Pancreas (tissue), 10 donors: ENCODE results near the gene FBXL17. TPM values are rescaled to one million over a fixed set of nuclear protein-coding genes. Genes with fewer than 3 reads are reported as not detected.

Source experiments
- ATAC-seq, 4 donors: fragments of 200-7000 bp; cut with Tn5 transposase; one replicate each; pipeline versions ENCODE4 v1.8.0 to v1.9.1; 2020; ENCODE audit warnings: mild to moderate bottlenecking in 4 of 4, moderate library complexity in 4 of 4
- DNase-seq, 6 donors: peaks; one replicate each; pipeline ENCODE4 v3.0.0-alpha.2; 2020
- FAIRE-seq: peaks from 2 replicates; lab custom pipeline; 2012; peaks lifted over from hg19 to GRCh38; lab: Jason Lieb, UNC
- H3K27ac ChIP-seq, 4 donors: fragments of 200-600 bp; sonication (generic); 1 replicate in 3 of 4; 2 replicates in 1 of 4; pipeline versions ENCODE4 v1.5.0 to v1.8.0; 2020
- H3K27me3 ChIP-seq, 4 donors: fragments of 200-600 bp; one replicate each; pipeline ENCODE4 v1.8.0; 2021
- H3K36me3 ChIP-seq, 3 donors: fragments of 200-600 bp; sonication (generic) in 1 of 3; one replicate each; pipeline versions ENCODE4 v1.5.0 to v1.8.0; 2020 to 2021
- H3K4me1 ChIP-seq, 3 donors: fragments of 200-600 bp; one replicate each; pipeline ENCODE4 v1.8.0; 2021
- H3K4me3 ChIP-seq, 4 donors: fragments of 200-600 bp; sonication (generic) in 2 of 4; one replicate each; pipeline versions ENCODE4 v1.5.0 to v1.8.0; 2020 to 2021
- H3K9me3 ChIP-seq, 4 donors: fragments of 200-600 bp; one replicate each; pipeline ENCODE4 v1.8.0; 2021
- CTCF ChIP-seq, 4 donors: fragments of 200-600 bp; sonication (generic) in 3 of 4; IDR thresholded peaks; one replicate each; pipeline versions ENCODE4 v1.5.0 to v1.8.0; 2021; ENCODE audit warnings: antibody characterized with exemption in 4 of 4
- WGBS, 2 donors: extraction: QIAGEN DNeasy Blood & Tissue Kit; methylation state at CpG; one replicate each; pipeline ENCODE4 v1.1.7; 2013; 5-methylcytosine and 5-hydroxymethylcytosine counted together
- intact Hi-C, 3 donors: fragments of 100-400 bp; cut with DNase I; formaldehyde crosslinking; loops; one replicate each; pipeline versions ENCODE4 v1.11.1 to v1.14.2; 2022
- polyA plus RNA-seq, 2 donors: library from polyadenylated mRNA; stranded (reverse); fragments of 200-250 nt; gene quantifications; one replicate each; pipeline ENCODE4 v1.2.3, GENCODE V29; 2013
- total RNA-seq, 6 donors: library from RNA; stranded (reverse); fragmentation: NEBNext Ultra II Directional in 4 of 6; extraction: Animal tissue kit (Norgen Biotek cat#: 25700) in 4 of 6; gene quantifications; one replicate each; pipeline versions ENCODE4 v1.2.1 to v1.2.4, GENCODE V29; 2021 to 2023
- donor health status: healthy with polysubstance abuse.
- donor health status: DM: no; HTN: no; CAD: no; lungs with moderate emphysema.
- donor health status: DM: no; HTN: no; CAD: no.
- donor health status: control.
- donor health status: control.
- donor health status: Bipolar disorder and iron deficiency.
- donor health status: DM: yes; HTN: yes; CAD: no.
- donor health status: DM: no; HTN: no; CAD: no.
- donor health status: DM: no; HTN: no; CAD: no.
- donor health status: DM: yes; HTN: yes; CAD: no.

Gene FBXL17
- total and polyA plus RNA-seq, 8 donors: 4.2 to 11.1 (median 7.3) TPM

GRCh38 chr5:108064302-108064701 is 317.6 kb downstream of the FBXL17 start:
- ATAC-seq (no peak), FAIRE-seq (no peak), DNase-seq (no peak)
- intact Hi-C loops: no loop called here
- Histone ChIP-seq H3K36me3 (no peaks in the 10 kb centered on the region), H3K27ac (no peak overlapping the region), H3K9me3 (no peaks in the 10 kb centered on the region), H3K4me1 (no peaks in the 10 kb centered on the region), H3K27me3 (no peaks in the 10 kb centered on the region), H3K4me3 (no peak overlapping the region)
- no peak for TF ChIP-seq CTCF (IDR thresholded peaks at IDR 0.05)

- Histone ChIP-seq H3K27me3 (no peaks in the 10 kb centered on the region), H3K4me1 (no peaks in the 10 kb centered on the region), H3K36me3 (no peaks in the 10 kb centered on the region), H3K27ac (no peak overlapping the region), H3K9me3 (no peaks in the 10 kb centered on the region), H3K4me3 (no peak overlapping the region)
- no peak for TF ChIP-seq CTCF (IDR thresholded peaks at IDR 0.05)
- intact Hi-C loops: no loop called here
- WGBS, 2 donors: 79 to 80% methylated on average over 6 of the region's 6 CpGs
- no peak for FAIRE-seq
- ATAC-seq: no peak
- no peak for DNase-seq
Measured at GRCh38 chr5:108061941-108062340, 320.0 kb downstream of the FBXL17 start.

- no peak for ATAC-seq
Measured at GRCh38 chr5:108060340-108060739, 321.6 kb downstream of the FBXL17 start.

GRCh38 chr5:108059334-108059733 is 322.6 kb downstream of the FBXL17 start:
- H3K9me3 ChIP-seq: no peaks in the 10 kb centered on the region
- no peak for FAIRE-seq
- no peaks in the 10 kb centered on the region for H3K27me3 ChIP-seq
- intact Hi-C loops: no loop called here
- TF ChIP-seq CTCF (IDR thresholded peaks at IDR 0.05): no peak
- H3K36me3 ChIP-seq: no peaks in the 10 kb centered on the region
- DNase-seq: no peak
- H3K4me3 ChIP-seq: no peak overlapping the region
- ATAC-seq: no peak
- no peak overlapping the region for H3K27ac ChIP-seq
- no peaks in the 10 kb centered on the region for H3K4me1 ChIP-seq
- WGBS, 2 donors: 97 to 98% methylated on average over 3 of the region's 3 CpGs

More at GRCh38 chr5:108060340-108060739, 321.6 kb downstream of the FBXL17 start:
- Histone ChIP-seq H3K4me1 (no peaks in the 10 kb centered on the region), H3K27me3 (no peaks in the 10 kb centered on the region), H3K9me3 (no peaks in the 10 kb centered on the region), H3K4me3 (no peak overlapping the region), H3K27ac (no peak overlapping the region), H3K36me3 (no peaks in the 10 kb centered on the region)
- no peak for TF ChIP-seq CTCF (IDR thresholded peaks at IDR 0.05)
- FAIRE-seq (no peak), DNase-seq (no peak)
- intact Hi-C loops: no loop called here

GRCh38 chr5:108054349-108054748 is 327.5 kb downstream of the FBXL17 start:
- Histone ChIP-seq H3K36me3 (no peaks in the 10 kb centered on the region), H3K4me1 (no peaks in the 10 kb centered on the region), H3K27me3 (no peaks in the 10 kb centered on the region), H3K9me3 (no peaks in the 10 kb centered on the region), H3K27ac (no peak overlapping the region), H3K4me3 (no peak overlapping the region)
- FAIRE-seq (no peak), ATAC-seq (no peak), DNase-seq (no peak)
- intact Hi-C loops: no loop called here
- no peak for TF ChIP-seq CTCF (IDR thresholded peaks at IDR 0.05)
